B cell (primary cell): ENCODE results near the gene PTPRM. TPM values are rescaled to one million over a fixed set of nuclear protein-coding genes. Genes with fewer than 3 reads are reported as not detected.

Experiments used
- ATAC-seq: fragments of 200-7000 bp; cut with Tn5 transposase; one replicate; pipeline ENCODE4 v1.10.0; 2021; ENCODE audit warnings: low read depth, mild to moderate bottlenecking, moderate number of reproducible peaks, moderate library complexity
- CTCF ChIA-PET: fragments of 350-600 bp; sonication (Branson Sonifier 250); formaldehyde crosslinking; loops from one replicate; lab custom pipeline; 2021; ENCODE audit warnings: antibody characterized with exemption, inconsistent platforms; lab: Charles Lee
- POLR2A ChIA-PET: fragments of 350-600 bp; sonication (Branson Sonifier 250); formaldehyde crosslinking; loops from one replicate; lab custom pipeline; 2021; ENCODE audit warnings: antibody characterized with exemption; lab: Charles Lee
- DNase-seq: peaks from one replicate; pipeline ENCODE4 v3.0.0; 2013
- H2AFZ ChIP-seq: 2 replicates; pipeline ENCODE4 v1.6.1; 2012; ENCODE audit warnings: mild to moderate bottlenecking, low read depth, low read length; ENCODE audit not compliant: insufficient read depth, poor library complexity, severe bottlenecking
- H3K27ac ChIP-seq, 2 donors: 1 replicate in 1 of 2; 2 replicates in 1 of 2; pipeline ENCODE4 v1.5.1; 2012 to 2013; ENCODE audit warnings: low read length in 2 of 2, mild to moderate bottlenecking in 2 of 2, moderate library complexity in 1 of 2
- H3K27me3 ChIP-seq, 4 experiments: fragments of 200-600 bp in 1 of 4; sonication (generic) in 1 of 4; replicated peaks in 1 of 4; 1 replicate in 2 of 4; 2 replicates in 2 of 4; pipeline versions ENCODE4 v1.6.1 to v1.7.0; 2013 to 2016; ENCODE audit warnings: low read length in 3 of 4, mild to moderate bottlenecking in 2 of 4, mixed read lengths in 1 of 4, moderate library complexity in 1 of 4; ENCODE audit not compliant: insufficient read depth in 4 of 4, control insufficient read depth in 3 of 4; ENCODE audit errors: control extremely low read depth in 1 of 4
- H3K36me3 ChIP-seq, 2 experiments: replicated peaks in 1 of 2; 1 replicate in 1 of 2; 2 replicates in 1 of 2; pipeline versions ENCODE4 v1.6.1 to v1.7.1; 2013; ENCODE audit warnings: low read length in 1 of 2; ENCODE audit not compliant: insufficient read depth in 2 of 2, control insufficient read depth in 1 of 2; ENCODE audit errors: control extremely low read depth in 1 of 2, extremely low read depth in 1 of 2
- H3K4me1 ChIP-seq, 2 donors: fragments of 200-600 bp in 1 of 2; sonication (generic) in 1 of 2; 1 replicate in 1 of 2; 2 replicates in 1 of 2; pipeline versions ENCODE4 v1.5.1 to v1.6.1; 2013 to 2017; ENCODE audit warnings: low read length in 2 of 2; ENCODE audit not compliant: control insufficient read depth in 2 of 2, insufficient read depth in 2 of 2
- H3K4me2 ChIP-seq: replicated peaks from 2 replicates; pipeline ENCODE3; 2012; ENCODE audit warnings: mild to moderate bottlenecking, low read depth, low read length; ENCODE audit not compliant: poor library complexity, severe bottlenecking
- H3K4me3 ChIP-seq, 5 experiments: fragments of 200-600 bp in 1 of 5; sonication (generic) in 1 of 5; 1 replicate in 3 of 5; 2 replicates in 2 of 5; pipeline versions ENCODE4 v1.5.1 to v1.7.0; 2011 to 2016; ENCODE audit warnings: low read length in 4 of 5, mild to moderate bottlenecking in 4 of 5, low read depth in 2 of 5, control low read depth in 1 of 5, moderate library complexity in 1 of 5; ENCODE audit not compliant: insufficient read depth in 1 of 5; ENCODE audit errors: control extremely low read depth in 1 of 5, extremely low read depth in 1 of 5
- H3K79me2 ChIP-seq: fragments of 200-600 bp; sonication (generic); one replicate; pipeline ENCODE4 v1.6.0; 2016; ENCODE audit warnings: low read length; ENCODE audit not compliant: control insufficient read depth, insufficient read depth
- H3K9ac ChIP-seq: fragments of 200-600 bp; sonication (generic); 2 replicates; pipeline ENCODE4 v1.6.1; 2017; ENCODE audit warnings: mild to moderate bottlenecking, low read length, moderate library complexity
- H3K9me3 ChIP-seq, 3 donors: one replicate each; pipeline versions ENCODE4 v1.6.1 to v1.7.1; 2013; ENCODE audit warnings: low read length in 2 of 3; ENCODE audit not compliant: control insufficient read depth in 2 of 3, insufficient read depth in 1 of 3; ENCODE audit errors: control extremely low read depth in 1 of 3
- H4K20me1 ChIP-seq: 2 replicates; pipeline ENCODE4 v1.6.0; 2012; ENCODE audit warnings: mild to moderate bottlenecking, low read length; ENCODE audit not compliant: insufficient read depth, control insufficient read depth, poor library complexity, severe bottlenecking
- H3K27ac Mint-ChIP-seq: one replicate; pipeline ENCODE4 v1.8.0; 2021; ENCODE audit warnings: mixed read lengths
- H3K27me3 Mint-ChIP-seq: one replicate; pipeline ENCODE4 v1.8.0; 2021; ENCODE audit warnings: mixed read lengths
- H3K4me1 Mint-ChIP-seq: one replicate; pipeline ENCODE4 v1.8.0; 2021; ENCODE audit warnings: mixed read lengths
- H3K4me3 Mint-ChIP-seq: one replicate; pipeline ENCODE4 v1.8.0; 2021; ENCODE audit warnings: mixed read lengths
- H3K9me3 Mint-ChIP-seq: one replicate; pipeline ENCODE4 v1.8.0; 2022; ENCODE audit warnings: mixed read lengths; ENCODE audit not compliant: insufficient read depth
- CTCF ChIP-seq: fragments of 200-600 bp; IDR thresholded peaks from one replicate; pipeline ENCODE4 v1.8.0; 2022; ENCODE audit warnings: antibody characterized with exemption, mild to moderate bottlenecking
- EZH2 ChIP-seq: IDR thresholded peaks from 2 replicates; pipeline ENCODE4 v1.6.1; 2012; ENCODE audit warnings: borderline replicate concordance, low read depth, mild to moderate bottlenecking, moderate library complexity, low read length; ENCODE audit not compliant: insufficient read depth, poor library complexity, severe bottlenecking
- WGBS: methylation state at CpG from one replicate; pipeline ENCODE4 v1.1.5; 2013; ENCODE audit warnings: missing lambda C conversion rate; ENCODE audit not compliant: insufficient coverage; 5-methylcytosine and 5-hydroxymethylcytosine counted together
- intact Hi-C: fragments of 100-400 bp; cut with micrococcal nuclease; formaldehyde crosslinking; loops from one replicate; pipeline ENCODE4 v1.10.0; 2022
- polyA plus RNA-seq: library from polyadenylated mRNA; depleted of rRNA; stranded (reverse); fragments of >200 nt; gene quantifications from 2 replicates; pipeline ENCODE4 v1.2.3, GENCODE V29; 2012
- total RNA-seq, 2 donors: library from RNA; stranded (reverse); fragments of 120-200 nt in 1 of 2; gene quantifications; 1 replicate in 1 of 2; 2 replicates in 1 of 2; pipeline versions ENCODE4 v1.2.3 to v1.2.4, GENCODE V29; 2013 to 2022

The PTPRM gene
- total and polyA plus RNA-seq, 2 donors (not counting 1 experiment from before 2014, with no cell fraction given): 0.20 to 0.89 TPM

GRCh38 chr18:8376113-8376512 is 809.0 kb downstream of the PTPRM start:
- TF ChIP-seq EZH2: no peak
- TF ChIP-seq CTCF: no peak
- peaks cover 12% of the 10 kb centered on the region for H3K27me3 Mint-ChIP-seq
- H3K9me3 Mint-ChIP-seq: no peaks in the 10 kb centered on the region
- CTCF ChIA-PET: no interaction called here
- Histone ChIP-seq H3K9me3 (no peaks in the 10 kb centered on the region), H2AFZ (no peak overlapping the region), H3K36me3 (no peaks in the 10 kb centered on the region), H3K4me3 (no peak overlapping the region), H3K27ac (no peak overlapping the region), H4K20me1 (no peaks in the 10 kb centered on the region), H3K27me3 (peaks cover 0 to 5% (median 0%) of the 10 kb centered on the region in 4 experiments), H3K9ac (no peak overlapping the region), H3K4me1 (no peaks in the 10 kb centered on the region), H3K79me2 (no peaks in the 10 kb centered on the region), H3K4me2 (no peak overlapping the region)
- ATAC-seq (no peak), DNase-seq (no peak)
- POLR2A ChIA-PET: no interaction called here
- no peaks in the 10 kb centered on the region for H3K4me1 Mint-ChIP-seq
- 95% methylated on average over 6 of the region's 7 CpGs for WGBS
- intact Hi-C loops: no loop called here
- H3K27ac Mint-ChIP-seq: no peak overlapping the region
- H3K4me3 Mint-ChIP-seq: no peak overlapping the region

GRCh38 chr18:8379187-8379941 is 812.2 kb downstream of the PTPRM start:
- CTCF ChIA-PET: no interaction called here

More at GRCh38 chr18:8379187-8379941, 812.2 kb downstream of the PTPRM start:
- no peak overlapping the region for H3K4me3 Mint-ChIP-seq
- WGBS: 98% methylated on average over 10 of the region's 19 CpGs
- no peak overlapping the region for H3K9ac ChIP-seq
- TF ChIP-seq CTCF: no peak
- TF ChIP-seq EZH2: no peak
- no peak overlapping the region for H3K27ac ChIP-seq
- no peaks in the 10 kb centered on the region for H3K4me1 ChIP-seq
- no peaks in the 10 kb centered on the region for H3K27me3 ChIP-seq
- H2AFZ ChIP-seq: no peak overlapping the region
- no peaks in the 10 kb centered on the region for H3K9me3 ChIP-seq
- H3K79me2 ChIP-seq: no peaks in the 10 kb centered on the region
- peaks cover 12% of the 10 kb centered on the region for H3K27me3 Mint-ChIP-seq
- H4K20me1 ChIP-seq: no peaks in the 10 kb centered on the region
- POLR2A ChIA-PET: no interaction called here
- ATAC-seq (no peak), DNase-seq (no peak)
- intact Hi-C loops: no loop called here
- H3K4me2 ChIP-seq: no peak overlapping the region
- H3K4me1 Mint-ChIP-seq: no peaks in the 10 kb centered on the region
- H3K4me3 ChIP-seq: no peak overlapping the region
- no peaks in the 10 kb centered on the region for H3K36me3 ChIP-seq
- no peak overlapping the region for H3K27ac Mint-ChIP-seq
- H3K9me3 Mint-ChIP-seq: no peaks in the 10 kb centered on the region
